SK-N-SH (cell line): Measurements from ENCODE around the gene GRK5. TPM values are rescaled to one million over a fixed set of nuclear protein-coding genes. Genes with fewer than 3 reads are reported as not detected.

Source experiments
- CTCF ChIA-PET: fragments of 300-600, 350-600 bp; formaldehyde crosslinking; extraction: SDS; loops from one replicate; lab custom pipeline; 2021; lab: Yijun Ruan, JAX
- POLR2A ChIA-PET: fragments of 350-600 bp; sonication (Branson Sonifier 250); formaldehyde crosslinking; extraction: SDS; loops from one replicate; lab custom pipeline; 2020; ENCODE audit warnings: antibody characterized with exemption, inconsistent platforms; lab: Yijun Ruan, JAX
- DNase-seq: peaks from one replicate; pipeline ENCODE4 v3.0.0; 2012
- H2AFZ ChIP-seq: fragments of 200-600 bp; sonication (generic); 2 replicates; pipeline ENCODE4 v1.8.1; 2016; ENCODE audit warnings: antibody characterized with exemption, mild to moderate bottlenecking, low read depth
- H3F3A ChIP-seq: fragments of 200-600 bp; sonication (generic); replicated peaks from 2 replicates; pipeline ENCODE3; 2016; ENCODE audit warnings: antibody characterized with exemption, mild to moderate bottlenecking; ENCODE audit not compliant: insufficient read depth
- H3K27ac ChIP-seq, 2 experiments: fragments of 200-500 bp in 1 of 2; fragments of 200-600 bp in 1 of 2; sonication (Bioruptor generic) in 1 of 2; sonication (generic), shearing (Covaris generic) in 1 of 2; 2 replicates each; pipeline versions ENCODE4 v1.5.1 to v1.6.1; 2014 to 2016; ENCODE audit warnings: low read depth in 2 of 2, inconsistent platforms in 1 of 2, low read length in 1 of 2, mild to moderate bottlenecking in 1 of 2, mixed read lengths in 1 of 2
- H3K27me3 ChIP-seq: fragments of 200-600 bp; sonication (generic), shearing (Covaris generic); 2 replicates; pipeline ENCODE4 v1.6.1; 2016; ENCODE audit warnings: mixed run types; ENCODE audit not compliant: insufficient read depth
- H3K36me3 ChIP-seq, 2 experiments: fragments of 200-500 bp in 1 of 2; fragments of 200-600 bp in 1 of 2; sonication (Bioruptor generic) in 1 of 2; sonication (generic) in 1 of 2; replicated peaks in 1 of 2; 2 replicates each; pipeline versions ENCODE3 to v1.5.1; 2014 to 2016; ENCODE audit warnings: low read length in 1 of 2, mild to moderate bottlenecking in 1 of 2; ENCODE audit not compliant: insufficient read depth in 2 of 2, control insufficient read depth in 1 of 2
- H3K4me1 ChIP-seq, 2 experiments: fragments of 200-500 bp in 1 of 2; fragments of 200-600 bp in 1 of 2; sonication (Bioruptor generic) in 1 of 2; sonication (generic), shearing (Covaris generic) in 1 of 2; 2 replicates each; pipeline versions ENCODE4 v1.5.1 to v1.6.1; 2014 to 2016; ENCODE audit warnings: low read depth in 1 of 2, low read length in 1 of 2, mixed run types in 1 of 2; ENCODE audit not compliant: insufficient read depth in 2 of 2, control insufficient read depth in 1 of 2
- H3K4me2 ChIP-seq: fragments of 200-600 bp; sonication (generic), shearing (Covaris generic); 2 replicates; pipeline ENCODE4 v1.6.1; 2017; ENCODE audit warnings: mixed run types
- H3K4me3 ChIP-seq, 2 experiments: fragments of 200-500 bp in 1 of 2; fragments of 200-600 bp in 1 of 2; sonication (Bioruptor generic) in 1 of 2; sonication (generic), shearing (Covaris generic) in 1 of 2; 2 replicates each; pipeline versions ENCODE4 v1.5.1 to v1.8.1; 2014 to 2016; ENCODE audit warnings: low read depth in 2 of 2, inconsistent platforms in 1 of 2, low read length in 1 of 2, mild to moderate bottlenecking in 1 of 2, mixed read lengths in 1 of 2, moderate library complexity in 1 of 2
- H3K79me2 ChIP-seq: fragments of 200-600 bp; sonication (generic); 2 replicates; pipeline ENCODE4 v1.8.1; 2017; ENCODE audit warnings: mild to moderate bottlenecking; ENCODE audit not compliant: insufficient read depth
- H3K9ac ChIP-seq: fragments of 200-600 bp; sonication (generic); 2 replicates; pipeline ENCODE4 v1.6.1; 2017; ENCODE audit warnings: mixed run types
- H3K9me2 ChIP-seq: fragments of 200-600 bp; sonication (generic); 2 replicates; pipeline ENCODE4 v1.6.1; 2017; ENCODE audit warnings: mixed run types
- H3K9me3 ChIP-seq: fragments of 200-600 bp; sonication (generic); 2 replicates; pipeline ENCODE4 v1.6.1; 2017; ENCODE audit warnings: mixed run types, mild to moderate bottlenecking, moderate library complexity
- H4K20me1 ChIP-seq: fragments of 200-600 bp; sonication (generic); 2 replicates; pipeline ENCODE4 v1.6.1; 2017; ENCODE audit warnings: mild to moderate bottlenecking, mixed run types; ENCODE audit not compliant: insufficient read depth
- CHD2 ChIP-seq: fragments of 150-350 bp; IDR thresholded peaks from 2 replicates; pipeline ENCODE4 v1.6.1; 2018; ENCODE audit warnings: low read length; ENCODE audit not compliant: partially characterized antibody
- ELF1 ChIP-seq: IDR thresholded peaks from 2 replicates; pipeline ENCODE4 v1.4.0; 2012
- FOSL2 ChIP-seq: IDR thresholded peaks from 2 replicates; pipeline ENCODE4 v1.4.0; 2012; ENCODE audit warnings: low read depth, mild to moderate bottlenecking, moderate library complexity, borderline replicate concordance
- FOXJ3 ChIP-seq: sonication (generic); formaldehyde crosslinking; IDR thresholded peaks from 2 replicates; pipeline ENCODE4 v1.5.1; 2020; ENCODE audit warnings: mild to moderate bottlenecking, missing genetic modification reagents
- FOXM1 ChIP-seq: IDR thresholded peaks from 2 replicates; pipeline ENCODE4 v1.4.0; 2012; ENCODE audit warnings: low read depth, mild to moderate bottlenecking
- GATA2 ChIP-seq: sonication (generic); formaldehyde crosslinking; IDR thresholded peaks from 2 replicates; pipeline ENCODE4 v1.5.0; 2020; ENCODE audit warnings: mild to moderate bottlenecking, missing genetic modification reagents
- MXI1 ChIP-seq: IDR thresholded peaks from 2 replicates; pipeline ENCODE4 v1.6.1; 2012; ENCODE audit warnings: mild to moderate bottlenecking, low read depth, low read length, improper control_type of control experiment
- NFIC ChIP-seq: IDR thresholded peaks from 2 replicates; pipeline ENCODE4 v1.4.0; 2012; ENCODE audit warnings: borderline replicate concordance
- NRF1 ChIP-seq: IDR thresholded peaks from 2 replicates; pipeline ENCODE4 v1.6.1; 2012; ENCODE audit warnings: low read depth, mild to moderate bottlenecking, low read length
- PBX3 ChIP-seq: IDR thresholded peaks from 2 replicates; pipeline ENCODE4; 2012
- POLR2AphosphoS5 ChIP-seq: IDR thresholded peaks from 2 replicates; pipeline ENCODE4 v1.6.1; 2012; ENCODE audit warnings: low read depth, low read length
- RAD21 ChIP-seq: IDR thresholded peaks from 2 replicates; pipeline ENCODE4 v1.6.1; 2012; ENCODE audit warnings: mild to moderate bottlenecking, low read length
- REST ChIP-seq: IDR thresholded peaks from 2 replicates; pipeline ENCODE4 v1.6.1; 2012; ENCODE audit warnings: mild to moderate bottlenecking, low read depth, low read length, moderate library complexity
- RFX5 ChIP-seq: IDR thresholded peaks from 2 replicates; pipeline ENCODE4 v1.6.1; 2012; ENCODE audit warnings: mild to moderate bottlenecking, improper control_type of control experiment, low read length
- RXRA ChIP-seq: IDR thresholded peaks from 2 replicates; pipeline ENCODE4 v1.4.0; 2012; ENCODE audit warnings: low read depth, mild to moderate bottlenecking, borderline replicate concordance
- TCF12 ChIP-seq: IDR thresholded peaks from 2 replicates; pipeline ENCODE4 v1.4.0; 2012
- TEAD4 ChIP-seq: IDR thresholded peaks from 2 replicates; pipeline ENCODE4 v1.4.0; 2012; ENCODE audit warnings: mild to moderate bottlenecking, borderline replicate concordance; ENCODE audit not compliant: insufficient read depth
- USF1 ChIP-seq: IDR thresholded peaks from 2 replicates; pipeline ENCODE4 v1.4.0; 2012; ENCODE audit warnings: low read depth, borderline replicate concordance
- USF2 ChIP-seq: fragments of 150-350 bp; IDR thresholded peaks from 2 replicates; pipeline ENCODE4 v1.6.1; 2017; ENCODE audit warnings: antibody characterized with exemption, low read length, low read depth, borderline replicate concordance
- YY1 ChIP-seq: IDR thresholded peaks from 2 replicates; pipeline ENCODE4 v1.4.0; 2012; ENCODE audit warnings: low read depth, mild to moderate bottlenecking
- WGBS: methylation state at CpG from one replicate; pipeline ENCODE4 v1.1.6; 2017; ENCODE audit warnings: low lambda C conversion rate; 5-methylcytosine and 5-hydroxymethylcytosine counted together
- polyA plus RNA-seq, 3 experiments: library from polyadenylated mRNA; depleted of rRNA; stranded (reverse); fragments of >200 nt; gene quantifications; 2 replicates each; pipeline ENCODE4 v1.2.3, GENCODE V29; 2012

Gene GRK5
- polyA plus RNA-seq, 1 of the 3 experiments (the other 2 are of a cell fraction): 12.1 TPM

GRCh38 chr10:119217401-119217800 lies 10.0 kb downstream of the GRK5 start (continued):
- TF ChIP-seq PBX3 (no peak), MXI1 (no peak), GATA2 (CRISPR knock-in tag) (no peak), NRF1 (no peak), YY1 (no peak), USF2 (no peak)

GRCh38 chr10:119217991-119218490 lies 10.7 kb downstream of the GRK5 start:
- Histone ChIP-seq H3K36me3 (no peaks in the 10 kb centered on the region), H3K27me3 (no peaks in the 10 kb centered on the region), H3F3A (no peaks in the 10 kb centered on the region), H3K9ac (no peak overlapping the region), H3K4me1 (peaks cover 7 to 35% of the 10 kb centered on the region in 2 experiments; a peak in 3 of 4 replicates), H3K9me3 (no peaks in the 10 kb centered on the region), H3K4me3 (no peak overlapping the region), H4K20me1 (no peaks in the 10 kb centered on the region), H3K4me2 (no peak overlapping the region), H3K79me2 (peaks cover 18% of the 10 kb centered on the region), H2AFZ (no peak overlapping the region), H3K27ac (no peak overlapping the region), H3K9me2 (no peaks in the 10 kb centered on the region)
- ChIA-PET POLR2A (interaction anchor here (0.7 kb wide), 1 partner anchor 54 kb away, joined by 3 read pairs; no protein-coding TSS in a partner anchor), CTCF (interaction anchor here (1.3 to 2.4 kb wide), 5 partner anchors 8 to 228 kb away, joined by 3 to 11 read pairs (median 5); partner anchors contain the start of gene GRK5)
- DNase-seq: no peak
- 96% methylated on average over 4 of the region's 4 CpGs for whole genome bisulfite sequencing
- TF ChIP-seq NRF1 (no peak), POLR2AphosphoS5 (no peak), ELF1 (no peak), YY1 (no peak), FOXM1 (no peak), RXRA (no peak), TEAD4 (no peak), GATA2 (CRISPR knock-in tag) (no peak), RAD21 (no peak), NFIC (no peak), CHD2 (no peak), FOXJ3 (no peak), USF1 (no peak), REST (no peak), FOSL2 (no peak), RFX5 (no peak), TCF12 (no peak)
- TF ChIP-seq, all 33 proteins: peak for 0
